Measurements from ENCODE around the gene NMBR.

DNA sequence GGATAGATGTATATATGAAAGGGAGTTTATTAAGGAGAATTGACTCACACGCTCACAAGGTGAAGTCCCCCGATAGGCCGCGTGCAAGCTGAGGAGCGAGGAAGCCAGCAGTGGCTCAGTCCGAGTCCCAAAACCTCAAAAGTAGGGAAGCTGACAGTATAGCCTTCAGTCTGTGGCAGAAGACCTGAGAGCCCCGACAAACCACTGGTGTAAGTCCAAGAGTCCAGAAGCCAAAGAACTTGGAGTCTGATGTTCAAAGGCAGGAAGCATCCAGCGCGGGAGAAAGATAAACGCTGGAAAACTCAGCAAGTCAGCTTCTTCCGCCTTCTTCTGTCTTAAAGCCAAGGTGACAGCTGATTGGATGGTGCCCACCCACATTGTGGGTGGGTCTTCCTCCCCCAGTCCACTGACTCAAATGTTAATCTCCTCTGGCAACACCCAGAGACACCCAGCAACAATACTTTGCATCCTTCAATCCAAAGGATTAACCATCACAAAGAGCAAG, 116.8 kb downstream of the NMBR start:
- no peak for TF ChIP-seq CTCF (conservative IDR thresholded peaks at IDR 0.05)
- no peak for TF ChIP-seq EZH2 (IDR thresholded peaks at IDR 0.05; ENCODE audit: low read depth)
